PC-3 (cell line): ENCODE measurements around the gene RAP1GAP2. TPM values are rescaled to one million over a fixed set of nuclear protein-coding genes. Genes with fewer than 3 reads are reported as not detected.

ENCODE experiments used
- ATAC-seq: fragments of 200-7000 bp; cut with Tn5 transposase; 2 replicates; pipeline ENCODE4 v1.9.1; 2020; ENCODE audit warnings: mild to moderate bottlenecking, moderate library complexity
- BruUV-seq: library from RNA; stranded (reverse); fragments of 400-500 nt; replicated peaks from 2 replicates; lab custom pipeline; 2021; lab: Mats Ljungman, UMichigan
- CTCF ChIA-PET: fragments of 300-600 bp; sonication (Branson Sonifier 250); formaldehyde crosslinking; loops from one replicate; lab custom pipeline; 2022; ENCODE audit warnings: antibody characterized with exemption; lab: Charles Lee
- POLR2A ChIA-PET: fragments of 300-600 bp; sonication (Branson Sonifier 250); formaldehyde crosslinking; loops from one replicate; lab custom pipeline; 2022; ENCODE audit warnings: antibody characterized with exemption; ENCODE audit not compliant: unreplicated experiment; lab: Charles Lee
- DNase-seq: peaks from one replicate; pipeline ENCODE4 v3.0.0-alpha.2; 2015
- H2AFZ ChIP-seq: fragments of 300-600 bp; sonication (generic); 2 replicates; pipeline ENCODE4 v1.6.0; 2016; ENCODE audit warnings: antibody characterized with exemption, low read length
- H3F3A ChIP-seq: fragments of 300-600 bp; sonication (generic); one replicate; pipeline ENCODE4 v1.6.0; 2017; ENCODE audit warnings: antibody characterized with exemption, low read length, control low read depth, mild to moderate bottlenecking; ENCODE audit not compliant: unreplicated experiment
- H3K27ac ChIP-seq: fragments of 300-600 bp; sonication (generic); 2 replicates; pipeline ENCODE4 v1.5.1; 2016; ENCODE audit warnings: mild to moderate bottlenecking, low read length
- H3K27me3 ChIP-seq: fragments of 300-600 bp; sonication (generic); 2 replicates; pipeline ENCODE4 v1.6.1; 2016; ENCODE audit warnings: low read length, mixed read lengths
- H3K36me3 ChIP-seq: fragments of 300-600 bp; sonication (generic); 2 replicates; pipeline ENCODE4 v1.6.1; 2016; ENCODE audit warnings: low read depth, mixed run types, low read length, mixed read lengths
- H3K4me1 ChIP-seq: fragments of 300-600 bp; sonication (generic); 2 replicates; pipeline ENCODE4 v1.5.1; 2016; ENCODE audit warnings: low read length; ENCODE audit not compliant: insufficient read depth
- H3K4me2 ChIP-seq: fragments of 300-600 bp; sonication (generic); 2 replicates; pipeline ENCODE4 v1.6.0; 2016; ENCODE audit warnings: low read length
- H3K4me3 ChIP-seq: fragments of 300-600 bp; sonication (generic); 2 replicates; pipeline ENCODE4 v1.5.1; 2016; ENCODE audit warnings: mild to moderate bottlenecking, low read length, mixed read lengths
- H3K79me2 ChIP-seq: fragments of 300-600 bp; sonication (generic); 2 replicates; pipeline ENCODE4 v1.6.1; 2017; ENCODE audit warnings: low read length, mixed read lengths
- H3K9ac ChIP-seq: fragments of 300-600 bp; sonication (generic); 2 replicates; pipeline ENCODE4 v1.6.0; 2016; ENCODE audit warnings: mild to moderate bottlenecking, low read length
- H3K9me2 ChIP-seq: fragments of 300-600 bp; sonication (generic); replicated peaks from 2 replicates; pipeline ENCODE4 v1.6.1; 2016; ENCODE audit warnings: mixed run types, low read length, mixed read lengths
- H3K9me3 ChIP-seq: fragments of 300-600 bp; sonication (generic); 2 replicates; pipeline ENCODE4 v1.6.1; 2016; ENCODE audit warnings: low read length, mixed read lengths
- H4K20me1 ChIP-seq: fragments of 300-600 bp; sonication (generic); 2 replicates; pipeline ENCODE4 v1.6.1; 2016; ENCODE audit warnings: low read length, mixed read lengths
- CTCF ChIP-seq: fragments of 300-600 bp; sonication (generic); conservative IDR thresholded peaks from 2 replicates; pipeline ENCODE4 v1.5.1; 2017; ENCODE audit warnings: antibody characterized with exemption, low read depth, mild to moderate bottlenecking, low read length
- EZH2 ChIP-seq: fragments of 300-600 bp; sonication (generic); IDR thresholded peaks from one replicate; pipeline ENCODE4 v1.6.1; 2017; ENCODE audit warnings: antibody characterized with exemption, mild to moderate bottlenecking, low read length; ENCODE audit not compliant: unreplicated experiment
- EZH2phosphoT487 ChIP-seq: fragments of 300-600 bp; sonication (generic); IDR thresholded peaks from 2 replicates; pipeline ENCODE4 v1.6.1; 2018; ENCODE audit warnings: mild to moderate bottlenecking, antibody characterized with exemption, low read length, borderline replicate concordance
- intact Hi-C: fragments of 100-400 bp; cut with micrococcal nuclease; formaldehyde crosslinking; loops from 2 replicates; pipeline ENCODE4 v1.9.0; 2023
- total RNA-seq: library from RNA; depleted of rRNA; stranded (reverse); fragments of >200 nt; gene quantifications from 2 replicates; pipeline ENCODE4 v1.2.3, GENCODE V29; 2014

RAP1GAP2 gene
- total RNA-seq, 1 experiment from 2014 or later, result 14.5 TPM

GRCh38 chr17:3026856-3027751 lies 230.9 kb downstream of the RAP1GAP2 start:
- no TSS peak for BruUV-seq
- H2AFZ ChIP-seq, result no peak overlapping the region

GRCh38 chr17:3027786-3028532 lies 231.7 kb downstream of the RAP1GAP2 start:
- Histone ChIP-seq H3K9me3 (no peaks in the 10 kb centered on the region), H3K4me2 (no peak overlapping the region), H3K27me3 (no peaks in the 10 kb centered on the region), H3F3A (no peaks in the 10 kb centered on the region), H3K27ac (no peak overlapping the region), H3K9ac (no peak overlapping the region), H3K79me2 (no peaks in the 10 kb centered on the region), H2AFZ (no peak overlapping the region), H3K36me3 (peaks cover 3% of the 10 kb centered on the region), H4K20me1 (no peaks in the 10 kb centered on the region), H3K4me1 (peaks cover 9% of the 10 kb centered on the region), H3K9me2 (no peaks in the 10 kb centered on the region), H3K4me3 (no peak overlapping the region)
- TF ChIP-seq EZH2 (no peak), EZH2phosphoT487 (no peak), CTCF (no peak)
- ChIA-PET CTCF (no interaction called here), POLR2A (no interaction called here)
- ATAC-seq (no peak), DNase-seq (no peak)
- intact Hi-C loops, result no loop called here
- no TSS peak for BruUV-seq

More at GRCh38 chr17:3026856-3027751, 230.9 kb downstream of the RAP1GAP2 start:
- Histone ChIP-seq H3K9me2 (no peaks in the 10 kb centered on the region), H3K9ac (no peak overlapping the region), H3K27me3 (no peaks in the 10 kb centered on the region), H3K4me1 (peaks cover 9% of the 10 kb centered on the region), H3K9me3 (no peaks in the 10 kb centered on the region), H3K27ac (no peak overlapping the region), H4K20me1 (no peaks in the 10 kb centered on the region), H3K4me2 (no peak overlapping the region), H3K36me3 (peaks cover 12% of the 10 kb centered on the region), H3F3A (no peaks in the 10 kb centered on the region), H3K79me2 (no peaks in the 10 kb centered on the region), H3K4me3 (no peak overlapping the region)
- CTCF ChIA-PET, result no interaction called here
- POLR2A ChIA-PET, result no interaction called here
- DNase-seq (no peak), ATAC-seq (no peak)
- TF ChIP-seq EZH2 (no peak), EZH2phosphoT487 (no peak), CTCF (no peak)
- intact Hi-C loops, result no loop called here
